ENCODE results near the gene WDR76.
A peak's percentile ranks its signal among the peaks of the same experiment; 100 is the strongest.

- TF ChIP-seq CTCF (conservative IDR thresholded peaks at IDR 0.05; ENCODE audit: low read length) (peak; percentile 80), EZH2phosphoT487 (IDR thresholded peaks at IDR 0.05; ENCODE audit: borderline replicate concordance, low read depth, low read length) (no peak)
These were observed 45.7 kb downstream of the WDR76 start for GRCh38 chr15:43872416-43873020.

All from OCI-LY7 (cell line).